Amniotic stem cell (primary cell): ENCODE measurements around the gene GATA3.

Experiments
- DNase-seq: peaks from one replicate; lab custom pipeline; 2025; lab: John Stamatoyannopoulos, UW

Gene GATA3

DNA sequence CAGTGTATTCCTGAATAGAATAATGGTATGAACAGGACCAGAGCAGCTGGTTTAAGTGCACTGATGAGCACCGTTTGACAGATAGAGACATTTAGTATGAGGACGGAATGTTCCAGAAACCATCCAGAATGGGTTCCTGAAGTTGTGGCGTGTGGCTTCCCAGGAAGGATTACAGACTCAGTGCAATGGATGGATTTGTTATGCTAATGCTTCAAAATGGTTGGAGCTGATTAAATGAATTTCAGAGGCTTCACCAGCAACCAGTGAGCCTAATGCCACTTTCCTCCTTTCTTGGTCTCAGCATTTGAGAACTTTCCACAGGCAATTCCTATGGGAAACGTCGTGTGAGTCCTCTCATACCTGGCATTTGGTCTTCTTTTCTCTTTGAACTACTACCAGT lies 9.9 kb downstream of the GATA3 start:
- DNase-seq: no peak

DNA sequence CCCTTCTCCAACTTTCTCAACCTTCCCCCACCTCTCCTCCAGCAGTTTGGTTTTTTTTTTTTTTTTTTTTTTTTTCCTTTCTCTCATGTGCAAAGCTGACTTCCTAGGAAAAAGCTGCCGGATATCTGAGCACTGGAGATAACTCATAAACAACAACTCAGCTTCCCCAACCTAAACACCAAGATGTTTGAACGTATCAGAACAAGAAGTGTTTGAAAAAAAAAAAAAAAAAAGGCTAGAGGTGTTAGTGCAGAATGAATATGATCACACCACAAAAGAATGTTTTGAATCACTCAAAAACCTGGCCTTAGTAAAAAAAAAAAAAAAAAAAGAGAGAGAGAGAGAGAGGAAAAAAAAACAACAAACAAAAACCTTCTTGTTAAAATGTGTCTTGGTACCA lies 11.2 kb downstream of the GATA3 start:
- DNase-seq: no peak

DNA sequence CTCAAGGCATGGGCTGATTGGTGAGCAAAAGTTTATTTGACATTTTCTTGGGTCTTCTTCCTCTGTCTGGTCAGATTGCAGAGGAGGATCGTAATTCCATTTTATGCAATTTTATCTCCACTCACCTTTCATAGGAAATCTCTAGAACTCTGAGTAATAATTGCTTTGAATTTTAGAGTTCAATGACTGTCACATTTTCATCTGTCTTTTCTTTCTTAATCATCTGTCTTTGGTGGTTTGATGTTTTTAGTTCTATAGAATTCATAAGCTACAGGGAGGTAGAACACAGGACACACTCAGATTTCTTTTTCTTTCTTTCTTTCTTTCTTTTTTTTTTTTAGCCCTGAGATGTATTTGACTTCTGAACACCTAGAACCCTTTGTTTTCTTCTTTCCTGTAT lies 11.6 kb downstream of the GATA3 start:
- no peak for DNase-seq

DNA sequence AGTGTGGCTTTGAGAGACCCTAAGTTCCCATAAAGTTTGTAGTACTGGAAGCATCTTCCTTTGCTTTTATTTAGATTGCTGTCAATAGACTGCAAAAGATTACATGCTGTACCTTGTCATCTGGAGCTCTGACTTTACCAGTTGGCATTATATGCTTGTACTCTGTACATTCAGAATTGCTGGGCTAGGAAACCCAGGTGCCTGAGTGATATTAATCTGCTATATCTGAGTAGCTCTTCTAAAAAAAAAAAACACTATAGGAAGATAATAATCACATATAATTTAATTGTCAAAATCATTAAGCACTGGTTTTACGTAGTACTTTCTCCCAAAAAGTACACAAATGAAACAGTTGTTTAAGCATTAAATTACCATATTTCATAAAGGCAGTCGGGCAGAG lies 12.3 kb downstream of the GATA3 start:
- DNase-seq: no peak

DNA sequence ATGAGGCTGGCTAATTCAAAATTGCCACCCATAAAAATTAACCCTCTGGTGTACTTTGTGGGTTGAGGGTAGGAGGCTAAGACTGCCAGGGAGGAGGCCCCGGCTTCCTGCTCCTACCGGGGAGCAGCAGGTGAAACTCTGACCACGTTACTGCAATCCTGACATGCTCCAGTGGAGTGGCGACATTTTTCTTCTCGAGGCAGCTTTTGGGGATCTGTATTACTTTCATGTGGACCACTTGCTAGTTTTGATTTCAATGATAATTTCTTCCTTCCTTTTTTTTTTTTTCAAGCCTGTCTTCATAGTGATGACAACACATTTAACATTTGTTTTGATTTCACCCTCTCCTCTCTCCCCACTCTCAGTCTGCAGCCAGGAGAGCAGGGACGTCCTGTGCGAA lies 14.6 kb downstream of the GATA3 start:
- no peak for DNase-seq

DNA sequence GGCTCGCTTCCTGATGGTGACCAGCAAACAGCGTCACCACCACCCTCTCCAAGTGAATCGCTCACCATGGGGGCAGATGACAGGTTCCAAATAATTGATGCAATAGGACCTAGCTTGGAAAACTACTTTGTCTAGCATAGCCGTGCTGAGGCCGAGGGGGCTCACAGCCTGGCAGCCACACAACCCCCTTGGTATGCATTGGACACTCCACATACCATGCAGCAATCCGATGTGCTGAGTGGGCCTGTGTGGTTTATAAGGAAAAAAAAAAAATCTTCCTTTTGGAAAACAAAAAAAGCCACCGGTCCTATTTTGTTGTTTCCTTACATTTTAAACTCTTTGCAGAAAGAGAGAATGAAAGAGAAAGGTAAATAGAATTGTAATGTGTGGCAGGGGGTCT lies 15.1 kb downstream of the GATA3 start:
- peak; percentile 38 for DNase-seq

DNA sequence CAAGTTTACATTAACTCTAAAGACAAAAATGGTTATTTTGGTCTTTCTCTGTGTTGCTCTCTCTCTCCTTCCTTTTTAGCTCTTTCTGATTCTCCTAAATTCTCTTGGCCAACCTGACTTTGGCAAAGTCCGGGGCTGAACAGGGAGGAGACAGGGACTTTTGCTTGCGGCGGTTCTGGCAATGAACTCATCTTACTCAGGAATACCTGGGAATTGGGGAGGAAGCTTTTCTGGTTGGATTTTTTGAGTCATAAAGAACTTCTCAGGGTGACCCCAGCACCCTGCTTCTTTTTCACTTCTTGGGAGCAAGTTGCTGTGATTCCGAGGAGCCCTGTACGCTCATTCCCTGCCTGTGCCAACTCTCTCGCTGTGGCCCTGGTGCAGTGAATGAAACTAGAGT lies 16.0 kb downstream of the GATA3 start:
- DNase-seq: no peak

DNA sequence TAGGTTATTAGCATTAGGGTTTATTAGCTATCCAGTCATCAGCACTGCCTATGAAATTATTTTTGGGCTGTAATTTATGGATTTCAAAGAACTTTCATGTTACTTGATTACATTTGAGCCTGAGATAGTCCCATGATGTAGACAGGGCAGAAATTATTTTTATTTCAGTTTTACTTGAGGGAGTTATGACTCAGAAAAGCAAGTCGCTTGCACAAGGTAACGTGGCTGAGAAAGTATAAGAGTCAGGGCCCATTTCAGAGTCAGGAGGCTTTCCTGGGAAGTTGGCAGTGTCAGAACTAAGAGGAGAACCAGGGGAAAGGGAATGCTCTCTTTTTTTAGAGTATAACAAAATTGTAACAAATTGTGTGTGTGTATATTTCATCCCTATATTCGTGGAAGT lies 16.5 kb downstream of the GATA3 start:
- no peak for DNase-seq

DNA sequence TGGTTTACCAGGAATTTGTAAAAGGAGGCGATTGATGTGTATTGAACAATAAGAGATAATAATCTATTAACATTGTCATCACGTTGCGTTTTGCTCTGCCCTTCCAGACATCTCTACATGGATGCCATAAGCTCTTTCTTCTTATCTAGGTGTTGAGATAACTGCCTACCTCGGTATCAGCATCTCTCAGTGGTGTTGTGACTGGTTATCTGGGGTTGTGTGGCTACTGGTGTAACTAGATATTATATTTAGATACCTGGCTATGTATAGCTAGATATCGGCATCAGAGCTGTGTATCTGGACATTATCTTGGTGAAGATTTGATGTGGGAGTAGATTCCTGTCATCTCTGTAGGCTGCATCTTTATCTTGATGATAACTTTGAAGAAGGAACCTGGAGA lies 17.2 kb downstream of the GATA3 start:
- DNase-seq: no peak

DNA sequence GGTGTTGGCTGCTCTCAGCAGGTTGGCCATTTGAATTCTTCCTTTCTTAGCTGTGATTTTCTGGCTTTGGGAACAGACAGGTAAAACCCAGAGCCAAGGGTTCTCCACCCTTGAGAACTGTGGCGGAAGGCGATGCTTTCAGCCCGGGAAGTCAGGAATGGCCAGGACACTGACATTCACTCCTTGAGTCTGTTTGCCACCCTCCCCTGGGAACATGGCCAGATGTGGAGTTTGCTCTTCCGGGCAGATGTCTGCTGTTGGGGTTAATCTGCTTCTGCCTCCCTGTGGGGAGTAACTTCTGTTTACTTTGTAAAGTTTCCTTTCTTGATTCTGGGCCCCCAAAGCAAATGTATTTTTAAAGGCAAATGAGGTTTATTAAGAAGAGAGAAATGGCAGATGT lies 17.7 kb downstream of the GATA3 start:
- DNase-seq: no peak

DNA sequence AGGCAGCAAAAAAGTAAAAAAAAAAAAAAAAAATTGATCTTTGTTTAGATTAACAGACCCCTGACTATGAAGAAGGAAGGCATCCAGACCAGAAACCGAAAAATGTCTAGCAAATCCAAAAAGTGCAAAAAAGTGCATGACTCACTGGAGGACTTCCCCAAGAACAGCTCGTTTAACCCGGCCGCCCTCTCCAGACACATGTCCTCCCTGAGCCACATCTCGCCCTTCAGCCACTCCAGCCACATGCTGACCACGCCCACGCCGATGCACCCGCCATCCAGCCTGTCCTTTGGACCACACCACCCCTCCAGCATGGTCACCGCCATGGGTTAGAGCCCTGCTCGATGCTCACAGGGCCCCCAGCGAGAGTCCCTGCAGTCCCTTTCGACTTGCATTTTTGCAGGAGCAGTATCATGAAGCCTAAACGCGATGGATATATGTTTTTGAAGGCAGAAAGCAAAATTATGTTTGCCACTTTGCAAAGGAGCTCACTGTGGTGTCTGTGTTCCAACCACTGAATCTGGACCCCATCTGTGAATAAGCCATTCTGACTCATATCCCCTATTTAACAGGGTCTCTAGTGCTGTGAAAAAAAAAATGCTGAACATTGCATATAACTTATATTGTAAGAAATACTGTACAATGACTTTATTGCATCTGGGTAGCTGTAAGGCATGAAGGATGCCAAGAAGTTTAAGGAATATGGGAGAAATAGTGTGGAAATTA lies 19.4 kb downstream of the GATA3 start:
- no peak for DNase-seq

DNA sequence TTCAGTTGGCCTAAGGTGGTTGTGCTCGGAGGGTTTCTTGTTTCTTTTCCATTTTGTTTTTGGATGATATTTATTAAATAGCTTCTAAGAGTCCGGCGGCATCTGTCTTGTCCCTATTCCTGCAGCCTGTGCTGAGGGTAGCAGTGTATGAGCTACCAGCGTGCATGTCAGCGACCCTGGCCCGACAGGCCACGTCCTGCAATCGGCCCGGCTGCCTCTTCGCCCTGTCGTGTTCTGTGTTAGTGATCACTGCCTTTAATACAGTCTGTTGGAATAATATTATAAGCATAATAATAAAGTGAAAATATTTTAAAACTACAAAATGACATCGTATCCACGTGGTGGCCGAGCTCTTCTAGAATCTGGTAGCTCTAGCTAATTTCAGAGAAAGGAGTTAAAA lies 20.4 kb downstream of the GATA3 start:
- DNase-seq: no peak

DNA sequence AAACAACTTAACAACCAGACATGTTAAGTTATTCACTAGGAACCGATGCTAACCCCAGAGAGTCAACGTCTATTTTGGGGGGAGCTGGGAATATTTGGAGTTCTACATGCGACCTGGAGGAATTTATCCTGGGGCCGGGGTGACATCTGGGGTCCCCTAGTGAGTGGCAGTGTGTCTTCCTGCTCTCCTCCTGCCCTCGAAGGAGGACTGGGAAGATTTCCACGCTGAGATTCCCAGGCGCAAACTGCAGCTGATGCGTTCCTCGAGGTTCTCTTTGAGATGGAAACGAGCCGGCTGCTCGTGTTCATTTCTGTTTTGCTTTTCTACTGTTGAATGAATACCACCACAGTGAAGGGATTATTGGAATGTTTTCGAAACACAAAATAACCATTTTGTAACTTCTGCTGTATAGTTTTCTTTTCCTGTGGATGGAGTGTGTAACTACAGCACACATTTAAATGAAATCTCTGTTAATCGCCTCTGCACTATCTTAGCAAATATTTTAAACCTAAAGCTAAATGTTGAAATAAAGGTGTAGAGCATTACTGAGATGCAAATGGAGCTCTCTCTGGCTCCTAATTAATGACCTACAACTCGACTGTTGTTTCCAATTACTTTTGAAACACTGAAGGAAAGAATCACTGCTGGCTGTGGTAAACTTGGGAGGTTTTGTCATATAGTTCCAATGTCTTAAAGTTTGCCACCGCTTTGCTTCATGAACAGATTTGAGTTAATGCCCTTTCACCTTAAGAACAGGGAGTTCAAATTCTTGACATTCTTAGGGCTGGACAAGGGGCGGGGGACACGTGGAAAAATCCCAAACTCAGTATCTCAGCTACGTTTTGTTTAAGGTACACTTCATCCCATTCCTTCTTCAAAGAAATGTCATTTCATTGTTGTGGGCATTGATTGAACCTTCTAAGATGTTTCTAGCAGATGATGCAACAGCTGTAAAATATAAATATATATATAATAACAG lies 21.1 kb downstream of the GATA3 start:
- no peak for DNase-seq

DNA sequence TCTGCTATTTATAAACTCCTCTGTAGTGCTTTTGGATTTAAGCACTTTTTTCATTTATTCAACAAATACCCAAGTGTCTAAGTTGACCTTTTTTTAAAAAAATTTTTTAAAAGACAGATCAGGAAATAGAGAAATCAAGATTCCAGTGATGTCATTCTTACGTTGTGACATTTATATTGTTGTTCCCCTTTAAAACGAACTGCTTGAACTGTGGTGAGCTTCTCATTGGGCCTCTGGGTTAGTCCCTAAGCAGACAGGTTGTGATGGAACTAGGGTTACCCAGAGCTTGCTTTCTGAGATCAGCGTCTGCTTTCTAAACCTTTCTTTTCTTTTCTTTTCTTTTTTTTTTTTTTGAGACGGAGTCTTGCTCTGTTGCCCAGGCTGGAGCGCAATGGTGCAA lies 22.4 kb downstream of the GATA3 start:
- DNase-seq: no peak

DNA sequence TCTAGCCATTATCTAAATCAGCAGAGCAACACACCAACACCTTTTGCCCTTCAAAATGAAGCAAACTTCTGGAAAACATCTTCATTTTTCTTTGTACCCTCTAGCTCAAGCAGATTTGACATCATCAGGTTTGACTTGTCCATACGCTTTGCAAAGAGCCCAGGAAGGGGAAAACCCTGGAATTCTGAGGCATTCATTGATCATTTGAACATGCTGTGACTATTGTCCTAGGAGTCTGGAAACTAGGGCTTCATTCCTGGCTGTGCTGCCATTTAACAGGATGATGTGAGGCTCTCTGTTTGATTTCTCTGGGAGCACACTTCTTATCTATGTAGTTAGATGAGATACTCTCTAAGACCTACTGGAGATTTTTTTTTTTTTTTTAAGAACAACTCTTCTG lies 23.5 kb downstream of the GATA3 start:
- DNase-seq: no peak

DNA sequence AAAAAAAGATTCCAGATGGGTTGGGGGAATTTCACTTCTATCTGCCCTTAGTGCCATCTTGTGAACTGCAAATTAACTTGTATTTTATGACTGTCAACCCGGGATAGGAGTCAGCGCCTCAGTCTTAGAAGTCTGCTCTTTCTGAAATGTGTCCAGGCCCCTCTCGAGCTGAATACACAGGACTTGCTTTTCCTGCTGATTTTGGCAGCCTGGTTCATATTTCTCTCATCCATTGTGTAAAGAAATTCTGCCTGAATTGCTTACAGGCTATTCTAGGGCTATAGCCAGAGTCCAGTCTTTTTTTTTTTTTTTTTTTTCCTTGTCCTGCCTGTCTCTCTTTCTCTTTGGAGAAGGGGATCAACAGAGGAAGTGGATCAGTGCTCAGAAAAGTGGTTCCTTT lies 24.6 kb downstream of the GATA3 start:
- no peak for DNase-seq

DNA sequence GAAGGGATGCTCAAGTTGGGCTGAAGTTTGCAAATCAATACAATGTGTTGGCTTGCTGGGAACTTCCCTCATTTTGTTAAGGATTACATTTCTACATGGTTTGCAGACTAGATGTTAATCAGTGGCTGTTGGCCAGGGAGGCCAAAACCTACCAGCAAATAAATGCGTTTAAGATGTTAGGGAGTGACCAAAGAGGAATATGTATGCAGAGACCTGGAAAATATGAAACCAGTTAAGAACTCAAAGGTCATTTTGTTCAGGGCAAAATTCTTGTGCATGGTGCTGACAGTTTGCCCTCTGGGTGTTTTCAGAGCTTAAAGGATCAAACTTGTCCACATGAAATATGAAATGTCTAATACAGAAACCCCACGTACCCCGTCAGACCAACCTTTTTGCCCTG lies 30.3 kb downstream of the GATA3 start:
- no peak for DNase-seq

DNA sequence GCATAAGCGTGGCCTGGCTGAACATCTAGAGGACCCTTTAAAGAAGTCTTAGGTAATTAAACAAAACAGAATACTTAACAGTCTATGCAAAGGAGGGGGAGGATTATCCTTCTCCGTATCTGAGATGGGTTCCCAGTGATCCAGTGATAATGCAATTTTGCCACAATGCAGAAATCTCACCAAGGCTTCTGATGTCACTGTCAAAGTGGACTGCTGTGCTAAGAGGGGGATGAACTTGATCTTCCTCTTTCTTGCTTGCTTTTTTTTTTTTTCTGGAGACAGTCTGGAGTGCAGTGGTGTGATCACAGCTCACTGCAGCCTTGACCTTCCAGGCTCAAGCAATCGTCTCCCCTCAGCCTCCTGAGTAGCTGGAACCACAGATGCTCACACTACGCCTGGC lies 30.8 kb downstream of the GATA3 start:
- DNase-seq: no peak

DNA sequence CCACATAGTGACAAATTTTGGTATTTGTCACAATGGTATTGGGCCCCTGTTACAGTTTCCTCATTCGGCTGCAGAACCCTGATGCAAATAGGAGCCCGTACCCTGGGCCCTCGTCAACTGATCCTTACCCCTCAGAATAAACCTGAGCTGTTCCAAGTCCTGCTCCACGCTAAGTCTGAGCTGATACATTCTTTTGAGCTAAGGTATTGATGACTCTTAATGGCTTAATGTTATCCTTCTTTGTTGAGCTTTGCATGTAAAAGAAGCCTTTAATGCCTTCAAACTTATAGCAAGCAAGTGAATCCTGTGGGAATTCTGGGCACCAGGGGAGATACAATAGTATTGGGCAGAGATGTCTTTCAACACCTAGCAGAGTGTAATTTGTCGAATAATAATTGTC lies 31.8 kb downstream of the GATA3 start:
- DNase-seq: no peak

DNA sequence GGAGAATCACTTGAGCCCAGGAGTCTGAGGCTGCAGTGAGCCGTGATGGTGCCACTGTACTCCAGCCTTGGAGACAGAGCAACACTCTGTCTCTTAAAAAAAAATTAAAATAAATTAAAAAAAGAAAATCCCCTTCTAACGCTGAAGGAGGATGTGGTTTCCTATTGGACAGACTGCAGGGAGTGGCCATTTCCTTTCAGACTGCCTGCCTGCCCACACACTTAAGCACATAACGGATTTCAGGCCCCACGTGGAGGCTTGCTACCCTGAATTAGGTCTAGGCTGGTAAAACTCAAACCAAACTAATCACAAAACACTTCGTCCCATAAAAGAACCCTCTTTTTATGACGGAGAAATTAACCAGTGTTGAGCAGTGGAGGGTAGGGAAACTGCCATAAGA lies 34.0 kb downstream of the GATA3 start:
- DNase-seq: no peak

DNA sequence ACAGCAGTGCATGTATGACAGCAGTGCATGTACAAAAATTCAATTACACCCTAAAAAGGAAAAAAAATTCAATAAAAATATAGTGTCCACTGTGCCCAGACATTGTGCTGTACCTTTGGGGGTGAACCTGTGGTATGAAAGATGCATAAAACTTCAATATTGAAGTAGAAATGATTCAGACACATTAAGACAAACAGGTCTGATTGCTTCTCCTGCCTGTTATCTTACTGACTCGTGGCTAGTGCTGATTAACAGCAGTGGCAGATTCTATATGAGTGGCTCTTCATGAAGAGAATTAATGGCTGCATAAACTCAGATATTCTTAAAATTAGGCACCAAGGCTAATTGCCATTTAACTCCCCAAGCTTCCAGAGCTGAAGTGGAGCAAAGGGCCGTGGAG lies 37.9 kb downstream of the GATA3 start:
- DNase-seq: no peak

DNA sequence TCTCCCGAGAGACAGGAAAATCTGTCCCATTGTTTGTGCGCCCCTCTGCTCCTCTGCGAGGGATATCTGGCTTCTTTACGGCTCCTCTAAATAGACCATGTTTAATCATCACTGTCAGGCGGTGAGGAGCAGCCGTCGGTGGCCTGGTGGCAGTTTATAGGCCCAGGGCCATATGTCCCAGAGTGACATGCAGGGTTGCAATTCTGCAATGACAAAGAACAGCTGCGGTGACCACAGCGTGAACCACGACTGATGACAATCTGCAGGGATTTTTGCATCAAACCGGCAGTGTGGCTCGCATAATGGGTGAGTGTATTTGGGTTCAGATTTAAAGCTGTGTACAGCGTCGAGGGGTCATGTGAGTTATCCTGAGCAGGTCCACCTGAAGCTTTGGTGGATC lies 41.5 kb downstream of the GATA3 start:
- DNase-seq: no peak

DNA sequence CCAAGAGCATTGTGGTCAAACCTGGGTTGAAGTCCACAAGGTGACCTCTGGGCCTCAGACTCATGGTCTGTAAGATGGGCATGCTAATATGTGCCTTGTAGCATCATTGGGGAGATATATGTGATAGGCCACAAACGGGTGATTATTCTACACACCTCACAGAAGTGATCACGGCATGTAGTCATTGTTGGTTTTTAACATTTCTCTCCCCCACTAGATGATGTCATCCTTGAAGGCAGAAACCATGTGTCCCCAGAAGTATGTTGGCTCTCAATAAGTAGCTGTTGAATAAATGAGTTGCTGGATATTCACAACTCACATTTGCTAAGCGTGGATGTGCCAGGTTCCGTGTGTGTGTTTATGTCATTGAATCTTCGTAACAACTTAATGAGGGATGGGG lies 42.4 kb downstream of the GATA3 start:
- no peak for DNase-seq

DNA sequence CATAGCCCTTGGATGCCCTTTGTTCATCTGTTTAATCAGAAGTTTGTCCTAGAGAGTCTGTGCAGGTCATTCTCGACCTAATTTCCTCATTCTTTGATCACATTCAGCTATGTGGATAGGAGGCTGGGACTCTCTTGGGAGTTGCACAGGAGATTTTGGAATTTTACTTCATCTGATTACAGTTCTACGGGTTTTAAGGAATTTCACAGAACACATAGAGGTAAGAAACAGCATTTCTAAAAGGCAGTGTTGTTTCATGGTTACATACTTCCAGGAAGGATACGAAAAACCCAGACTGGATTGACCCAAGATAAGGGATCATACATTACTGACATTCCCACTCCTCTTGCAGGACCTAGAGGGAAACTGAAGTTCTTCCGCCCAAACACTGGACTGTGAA lies 45.9 kb downstream of the GATA3 start:
- DNase-seq: no peak
